Umbilical cord (tissue), 2 donors: Measurements from ENCODE around the gene NOS2. TPM values are rescaled to one million over a fixed set of nuclear protein-coding genes. Genes with fewer than 3 reads are reported as not detected.
A peak's percentile ranks its signal among the peaks of the same experiment; 100 is the strongest.

Experiments
- DNase-seq: peaks from one replicate; pipeline ENCODE4 v3.0.0-alpha.2; 2015; ENCODE audit warnings: low spot score
- total RNA-seq: library from RNA; depleted of rRNA; stranded (reverse); fragments of >200 nt; gene quantifications from one replicate; pipeline ENCODE4 v1.2.3, GENCODE V29; 2014; ENCODE audit warnings: low replicate concordance; ENCODE audit not compliant: insufficient read depth

NOS2 gene
- total RNA-seq, 1 donor from 2014 or later, result not detected

- peak; percentile 85 for DNase-seq
These were observed 78.5 kb downstream of the NOS2 start for GRCh38 chr17:27721797-27722196.

Other genes starting within 250 kb of the NOS2 start
- 4.1 TPM for gene LGALS9, start 169.3 kb downstream of the NOS2 start, total RNA-seq
- 24.8 TPM for gene LYRM9, start 92.8 kb upstream of the NOS2 start, total RNA-seq
- gene NLK, start 242.1 kb upstream of the NOS2 start, total RNA-seq, result 20.9 TPM